Cardiac muscle cell (in vitro differentiated cells and primary cell): ENCODE measurements around the gene FAF1. TPM values are rescaled to one million over a fixed set of nuclear protein-coding genes. Genes with fewer than 3 reads are reported as not detected.

Experiments used
- DNase-seq, 2 donors: peaks; one replicate each; pipeline versions ENCODE4 v3.0.0 to v3.0.0-alpha.2; 2010 to 2017; ENCODE audit warnings: low read depth in 1 of 2, low spot score in 1 of 2
- H3K27ac ChIP-seq: fragments of 200-600 bp; sonication (generic); 2 replicates; pipeline ENCODE4 v1.5.1; 2016
- H3K27me3 ChIP-seq: fragments of 200-600 bp; sonication (generic); 2 replicates; pipeline ENCODE4 v1.6.0; 2016; ENCODE audit warnings: control low read depth
- H3K36me3 ChIP-seq: fragments of 200-600 bp; sonication (generic); 2 replicates; pipeline ENCODE4 v1.5.1; 2016; ENCODE audit warnings: control low read depth
- H3K4me1 ChIP-seq: fragments of 200-600 bp; sonication (generic); 2 replicates; pipeline ENCODE4 v1.8.1; 2017; ENCODE audit warnings: low read depth, mild to moderate bottlenecking, mixed run types
- H3K4me3 ChIP-seq: fragments of 200-600 bp; sonication (generic); 2 replicates; pipeline ENCODE4 v1.5.1; 2016; ENCODE audit warnings: mild to moderate bottlenecking
- H3K9me3 ChIP-seq: fragments of 200-600 bp; sonication (generic); 2 replicates; pipeline ENCODE4 v1.5.1; 2017; ENCODE audit warnings: low read depth, mild to moderate bottlenecking, control low read depth
- CTCF ChIP-seq: IDR thresholded peaks from 2 replicates; pipeline ENCODE4 v1.5.1; 2012; ENCODE audit warnings: low read depth, mild to moderate bottlenecking, low read length
- polyA plus RNA-seq: library from polyadenylated mRNA; unstranded; fragments of >200 nt; fragmentation: Nextera tagmentation; extraction: Ambion mirVana; gene quantifications from 2 replicates; pipeline ENCODE4 v1.2.1, GENCODE V29; 2016
- total RNA-seq: library from RNA; depleted of rRNA; stranded (reverse); fragments of >200 nt; gene quantifications from 2 replicates; pipeline ENCODE4 v1.2.3, GENCODE V29; 2016

Gene FAF1
- total and polyA plus RNA-seq, 2 experiments from 2014 or later: 24.3 to 76.7 TPM

- Histone ChIP-seq H3K36me3 (no peaks in the 10 kb centered on the region), H3K4me3 (no peak overlapping the region), H3K27ac (no peak overlapping the region), H3K4me1 (no peaks in the 10 kb centered on the region), H3K27me3 (no peaks in the 10 kb centered on the region), H3K9me3 (no peaks in the 10 kb centered on the region)
- DNase-seq: peak in 1 of 2 donors; percentile 9
- no peak for TF ChIP-seq CTCF
Measured at GRCh38 chr1:50796272-50796671, 163.8 kb downstream of the FAF1 start.

GRCh38 chr1:50793521-50793920 lies 166.5 kb downstream of the FAF1 start:
- no peaks in the 10 kb centered on the region for H3K9me3 ChIP-seq
- no peak for TF ChIP-seq CTCF
- no peak overlapping the region for H3K4me3 ChIP-seq
- no peak for DNase-seq
- H3K27ac ChIP-seq: no peak overlapping the region
- no peaks in the 10 kb centered on the region for H3K27me3 ChIP-seq
- no peaks in the 10 kb centered on the region for H3K4me1 ChIP-seq
- no peaks in the 10 kb centered on the region for H3K36me3 ChIP-seq

GRCh38 chr1:50787266-50787665 lies 172.8 kb downstream of the FAF1 start:
- Histone ChIP-seq H3K27me3 (no peaks in the 10 kb centered on the region), H3K36me3 (peaks cover 5% of the 10 kb centered on the region), H3K27ac (no peak overlapping the region), H3K4me1 (no peaks in the 10 kb centered on the region), H3K9me3 (no peaks in the 10 kb centered on the region), H3K4me3 (no peak overlapping the region)
- DNase-seq: no peak
- no peak for TF ChIP-seq CTCF

GRCh38 chr1:50783286-50783685 lies 176.8 kb downstream of the FAF1 start:
- no peaks in the 10 kb centered on the region for H3K4me1 ChIP-seq
- H3K9me3 ChIP-seq: no peaks in the 10 kb centered on the region
- TF ChIP-seq CTCF: no peak
- no peak for DNase-seq
- no peaks in the 10 kb centered on the region for H3K27me3 ChIP-seq
- H3K36me3 ChIP-seq: peaks cover 5% of the 10 kb centered on the region
- no peak overlapping the region for H3K4me3 ChIP-seq
- H3K27ac ChIP-seq: no peak overlapping the region

- DNase-seq: no peak
Measured at GRCh38 chr1:50780797-50781196, 179.3 kb downstream of the FAF1 start.

More at GRCh38 chr1:50780797-50781196, 179.3 kb downstream of the FAF1 start:
- Histone ChIP-seq H3K27ac (no peak overlapping the region), H3K27me3 (no peaks in the 10 kb centered on the region), H3K9me3 (no peaks in the 10 kb centered on the region), H3K4me3 (no peak overlapping the region), H3K4me1 (no peaks in the 10 kb centered on the region), H3K36me3 (no peaks in the 10 kb centered on the region)
- TF ChIP-seq CTCF: no peak
